NT2/D1 (cell line): ENCODE measurements around the gene SMOC2.

Experiments used
- YY1 ChIP-seq: IDR thresholded peaks from 2 replicates; pipeline ENCODE4 v1.6.1; 2011; ENCODE audit not compliant: insufficient read length, insufficient read depth
- ZNF274 ChIP-seq: IDR thresholded peaks from 2 replicates; pipeline ENCODE4 v1.6.1; 2011; ENCODE audit warnings: mild to moderate bottlenecking, low read depth, low read length

DNA sequence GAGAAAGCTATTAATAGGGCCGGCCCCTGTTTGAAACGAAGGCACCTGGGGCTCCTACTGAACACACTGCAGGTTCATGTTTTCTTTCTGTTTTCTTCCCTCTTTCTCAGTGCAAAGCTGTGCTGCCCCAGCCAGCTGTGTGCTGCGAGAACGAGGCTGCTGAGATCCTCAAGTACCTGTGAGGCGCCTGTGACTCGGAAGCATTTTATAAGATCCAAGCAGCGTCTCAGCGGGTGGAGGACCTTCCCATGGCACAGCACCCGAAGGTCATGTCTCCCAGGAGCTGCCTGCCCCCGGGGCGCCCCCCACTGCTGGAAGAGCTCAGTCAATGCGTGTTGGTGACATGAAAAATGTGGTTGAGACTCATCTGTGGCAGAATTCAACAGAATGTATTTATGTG, 66.3 kb downstream of the SMOC2 start:
- TF ChIP-seq ZNF274 (no peak), YY1 (no peak)
